OCI-LY3 (cell line): ENCODE measurements around the gene ENTPD7.

Source experiments
- H2AFZ ChIP-seq: fragments of 200-600, 300-600 bp; shearing (Covaris generic); 2 replicates; pipeline ENCODE4 v1.6.0; 2014; ENCODE audit warnings: antibody characterized with exemption, low read depth, low read length
- H3K27ac ChIP-seq: fragments of 200-600, 300-600 bp; sonication (generic); 2 replicates; pipeline ENCODE4 v1.5.1; 2014; ENCODE audit warnings: mild to moderate bottlenecking, low read length, moderate library complexity, mixed read lengths
- H3K27me3 ChIP-seq: fragments of 200-600, 300-600 bp; sonication (generic); 2 replicates; pipeline ENCODE4 v1.6.1; 2014; ENCODE audit warnings: low read depth, low read length, mixed read lengths
- H3K36me3 ChIP-seq: fragments of 200-600, 300-600 bp; sonication (generic); replicated peaks from 2 replicates; pipeline ENCODE3; 2014; ENCODE audit warnings: low read depth, low read length, mixed read lengths
- H3K4me1 ChIP-seq: fragments of 300-600, 200-600 bp; sonication (generic); 2 replicates; pipeline ENCODE4 v1.6.1; 2014; ENCODE audit warnings: low read length, mixed read lengths
- H3K4me2 ChIP-seq: fragments of 200-600, 300-600 bp; sonication (generic); 2 replicates; pipeline ENCODE4 v1.6.1; 2014; ENCODE audit warnings: low read length, mixed read lengths
- H3K4me3 ChIP-seq: fragments of 300-600, 200-600 bp; sonication (generic); 2 replicates; pipeline ENCODE4 v1.5.1; 2014; ENCODE audit warnings: antibody characterized with exemption, mild to moderate bottlenecking, low read length, moderate library complexity
- H3K79me2 ChIP-seq: fragments of 300-600, 200-600 bp; shearing (Covaris generic); 2 replicates; pipeline ENCODE4 v1.6.1; 2014; ENCODE audit warnings: mild to moderate bottlenecking, low read length, mixed read lengths
- H3K9ac ChIP-seq: fragments of 300-600, 200-600 bp; shearing (Covaris generic); 2 replicates; pipeline ENCODE4 v1.6.0; 2014; ENCODE audit warnings: mild to moderate bottlenecking, low read length, moderate library complexity
- H3K9me3 ChIP-seq: fragments of 200-600, 300-600 bp; shearing (Covaris generic); 2 replicates; pipeline ENCODE4 v1.6.1; 2014; ENCODE audit warnings: low read length, mixed read lengths; ENCODE audit not compliant: insufficient read depth
- H4K20me1 ChIP-seq: fragments of 200-600, 300-600 bp; sonication (generic); 2 replicates; pipeline ENCODE4 v1.6.1; 2016; ENCODE audit warnings: low read length, mixed read lengths; ENCODE audit not compliant: insufficient read depth
- EZH2phosphoT487 ChIP-seq: fragments of 200-600 bp; shearing (Covaris generic); IDR thresholded peaks from 2 replicates; pipeline ENCODE4 v1.6.1; 2018; ENCODE audit warnings: antibody characterized with exemption, mixed run types, low read depth
- TF ChIP-seq, protein P1 (sequence below): fragments of 200-600, 300-600 bp; sonication (generic); IDR thresholded peaks from 2 replicates; pipeline ENCODE4 v1.5.1; 2014; ENCODE audit warnings: antibody characterized with exemption, low read length, low read depth

Gene ENTPD7

GRCh38 chr10:99682752-99683151, 23.4 kb downstream of the ENTPD7 start:
- H4K20me1 ChIP-seq, result no peaks in the 10 kb centered on the region
- H3K4me3 ChIP-seq, result no peak overlapping the region
- no peak overlapping the region for H3K4me2 ChIP-seq
- H3K27me3 ChIP-seq, result no peaks in the 10 kb centered on the region
- TF ChIP-seq EZH2phosphoT487, result no peak
- TF ChIP-seq, protein P1, sequence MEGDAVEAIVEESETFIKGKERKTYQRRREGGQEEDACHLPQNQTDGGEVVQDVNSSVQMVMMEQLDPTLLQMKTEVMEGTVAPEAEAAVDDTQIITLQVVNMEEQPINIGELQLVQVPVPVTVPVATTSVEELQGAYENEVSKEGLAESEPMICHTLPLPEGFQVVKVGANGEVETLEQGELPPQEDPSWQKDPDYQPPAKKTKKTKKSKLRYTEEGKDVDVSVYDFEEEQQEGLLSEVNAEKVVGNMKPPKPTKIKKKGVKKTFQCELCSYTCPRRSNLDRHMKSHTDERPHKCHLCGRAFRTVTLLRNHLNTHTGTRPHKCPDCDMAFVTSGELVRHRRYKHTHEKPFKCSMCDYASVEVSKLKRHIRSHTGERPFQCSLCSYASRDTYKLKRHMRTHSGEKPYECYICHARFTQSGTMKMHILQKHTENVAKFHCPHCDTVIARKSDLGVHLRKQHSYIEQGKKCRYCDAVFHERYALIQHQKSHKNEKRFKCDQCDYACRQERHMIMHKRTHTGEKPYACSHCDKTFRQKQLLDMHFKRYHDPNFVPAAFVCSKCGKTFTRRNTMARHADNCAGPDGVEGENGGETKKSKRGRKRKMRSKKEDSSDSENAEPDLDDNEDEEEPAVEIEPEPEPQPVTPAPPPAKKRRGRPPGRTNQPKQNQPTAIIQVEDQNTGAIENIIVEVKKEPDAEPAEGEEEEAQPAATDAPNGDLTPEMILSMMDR, result no peak
- H3K4me1 ChIP-seq, result peaks cover 18% of the 10 kb centered on the region
- H3K9ac ChIP-seq, result no peak overlapping the region
- H3K9me3 ChIP-seq, result no peaks in the 10 kb centered on the region
- no peaks in the 10 kb centered on the region for H3K36me3 ChIP-seq
- H3K79me2 ChIP-seq, result no peaks in the 10 kb centered on the region
- H2AFZ ChIP-seq, result no peak overlapping the region
- H3K27ac ChIP-seq, result no peak overlapping the region

- peak overlapping the region; percentile 24; the same call in 1 of the 2 replicates for H3K4me3 ChIP-seq
- H3K79me2 ChIP-seq, result no peaks in the 10 kb centered on the region
- H3K27me3 ChIP-seq, result no peaks in the 10 kb centered on the region
- peak overlapping the region; percentile 44 for H3K4me2 ChIP-seq
- peak overlapping the region; percentile 61 for H3K27ac ChIP-seq
- H4K20me1 ChIP-seq, result no peaks in the 10 kb centered on the region
- H3K36me3 ChIP-seq, result no peaks in the 10 kb centered on the region
- no peak overlapping the region for H3K9ac ChIP-seq
- no peak overlapping the region for H2AFZ ChIP-seq
- peaks cover 24% of the 10 kb centered on the region for H3K4me1 ChIP-seq
- no peaks in the 10 kb centered on the region for H3K9me3 ChIP-seq
- no peak for TF ChIP-seq EZH2phosphoT487
- TF ChIP-seq, protein P1, result no peak
These were observed 26.3 kb downstream of the ENTPD7 start for GRCh38 chr10:99685597-99685967.

GRCh38 chr10:99689461-99689860, 30.2 kb downstream of the ENTPD7 start:
- H3K36me3 ChIP-seq, result no peaks in the 10 kb centered on the region
- H3K4me2 ChIP-seq, result no peak overlapping the region
- H4K20me1 ChIP-seq, result no peaks in the 10 kb centered on the region
- no peaks in the 10 kb centered on the region for H3K9me3 ChIP-seq
- peaks cover 24% of the 10 kb centered on the region for H3K4me1 ChIP-seq
- no peak overlapping the region for H3K27ac ChIP-seq
- no peak overlapping the region for H3K9ac ChIP-seq
- H3K79me2 ChIP-seq, result no peaks in the 10 kb centered on the region
- TF ChIP-seq, protein P1, result no peak
- no peak for TF ChIP-seq EZH2phosphoT487
- H3K4me3 ChIP-seq, result no peak overlapping the region
- H2AFZ ChIP-seq, result no peak overlapping the region
- no peaks in the 10 kb centered on the region for H3K27me3 ChIP-seq

GRCh38 chr10:99693933-99694583, 34.7 kb downstream of the ENTPD7 start:
- no peaks in the 10 kb centered on the region for H4K20me1 ChIP-seq
- no peak overlapping the region for H3K9ac ChIP-seq
- H3K4me2 ChIP-seq, result no peak overlapping the region
- H3K79me2 ChIP-seq, result no peaks in the 10 kb centered on the region
- H3K27ac ChIP-seq, result no peak overlapping the region
- H3K27me3 ChIP-seq, result no peaks in the 10 kb centered on the region
- H3K4me3 ChIP-seq, result no peak overlapping the region
- H3K9me3 ChIP-seq, result no peaks in the 10 kb centered on the region
- TF ChIP-seq, protein P1, result no peak
- TF ChIP-seq EZH2phosphoT487, result no peak
- H3K4me1 ChIP-seq, result no peaks in the 10 kb centered on the region
- H3K36me3 ChIP-seq, result no peaks in the 10 kb centered on the region
- H2AFZ ChIP-seq, result no peak overlapping the region
